Heart left ventricle (tissue), 13 donors: ENCODE measurements around the gene OGFOD1.

ENCODE experiments used
- CTCF ChIP-seq, 12 donors: fragments of 200-600 bp; sonication (generic) in 4 of 12; IDR thresholded peaks; one replicate each; pipeline versions ENCODE4 v1.5.0 to v1.8.0; 2018 to 2022; ENCODE audit warnings: antibody characterized with exemption in 12 of 12, mild to moderate bottlenecking in 5 of 12
- POLR2A ChIP-seq, 2 donors: fragments of 450-650 bp; IDR thresholded peaks; one replicate each; pipeline ENCODE4 v1.6.1; 2017; ENCODE audit warnings: antibody characterized with exemption in 2 of 2, mild to moderate bottlenecking in 2 of 2, moderate library complexity in 2 of 2
- donor health status: ischemic (EF 13 %, LVEDD 7.1; RV severe dilation, severe dysfunction).
- donor health status: DM: no; HTN: yes; CAD: no.
- donor health status: DM: no; HTN: no; CAD: no.
- donor health status: ischemic (EF 25% LVEDD 6.9; RV normal size, moderate dysfunction).
- donor health status: ischemic (EF 25% LVEDD 5.7; RV mildly dilated, moderate dysfunction).
- donor health status: ischemic (EF 35%, LVEDD 5.7; RV mildly dilated, moderate dysfunction).
- donor health status: nonischemic (EF 11% LVEDD 7.7; RV severe dilation, severe dysfunction).
- donor health status: DM: yes; HTN: yes; CAD: no.
- donor health status: PGD.
- donor health status: ischemic (EF 29% LVEDD 5.4; RV normal size, mild dysfunction).
- donor health status: nonischemic (EF 23%, LVEDD 6.1; RV moderate dilation, normal function).

- TF ChIP-seq POLR2A (IDR thresholded peaks at IDR 0.05) (no peak), CTCF (IDR thresholded peaks at IDR 0.05) (no peak)
Measured at GRCh38 chr16:56424791-56425438, 26.4 kb upstream of the OGFOD1 start.
